KOPT-K1 (cell line): ENCODE data around the gene ADGRE1.
"Not testable (repeated sequence)": the region's sequence is repeated elsewhere in the genome, so short reads cannot be mapped to it uniquely, and the experiment has no call there.

Source experiments
- H3K27ac ChIP-seq: fragments of 200-600 bp; sonication (generic); 2 replicates; pipeline ENCODE4 v1.5.1; 2016; ENCODE audit warnings: antibody characterized with exemption, mild to moderate bottlenecking, low read depth, low read length; ENCODE audit not compliant: poor library complexity, severe bottlenecking
- H3K36me3 ChIP-seq: fragments of 200-600 bp; sonication (generic); 2 replicates; pipeline ENCODE4 v1.5.1; 2017; ENCODE audit warnings: antibody characterized with exemption, mild to moderate bottlenecking, low read length, moderate library complexity; ENCODE audit not compliant: insufficient read depth
- H3K9me3 ChIP-seq: fragments of 200-600 bp; sonication (generic); 2 replicates; pipeline ENCODE4 v1.5.1; 2017; ENCODE audit warnings: antibody characterized with exemption, low read length, mild to moderate bottlenecking; ENCODE audit not compliant: insufficient read depth, poor library complexity, severe bottlenecking

ADGRE1 gene

GRCh38 chr19:6866741-6867151 is 20.6 kb upstream of the ADGRE1 start:
- Histone ChIP-seq H3K9me3 (no peaks in the 10 kb centered on the region), H3K27ac (no peak overlapping the region), H3K36me3 (no peaks in the 10 kb centered on the region)

GRCh38 chr19:6868351-6868750 is 19.0 kb upstream of the ADGRE1 start:
- Histone ChIP-seq H3K27ac (no peak overlapping the region), H3K36me3 (no peaks in the 10 kb centered on the region), H3K9me3 (no peaks in the 10 kb centered on the region)

- H3K36me3 ChIP-seq, H3K9me3 ChIP-seq, H3K27ac ChIP-seq: not testable (repeated sequence)
Observed at GRCh38 chr19:6869151-6869882, 18.1 kb upstream of the ADGRE1 start.

DNA sequence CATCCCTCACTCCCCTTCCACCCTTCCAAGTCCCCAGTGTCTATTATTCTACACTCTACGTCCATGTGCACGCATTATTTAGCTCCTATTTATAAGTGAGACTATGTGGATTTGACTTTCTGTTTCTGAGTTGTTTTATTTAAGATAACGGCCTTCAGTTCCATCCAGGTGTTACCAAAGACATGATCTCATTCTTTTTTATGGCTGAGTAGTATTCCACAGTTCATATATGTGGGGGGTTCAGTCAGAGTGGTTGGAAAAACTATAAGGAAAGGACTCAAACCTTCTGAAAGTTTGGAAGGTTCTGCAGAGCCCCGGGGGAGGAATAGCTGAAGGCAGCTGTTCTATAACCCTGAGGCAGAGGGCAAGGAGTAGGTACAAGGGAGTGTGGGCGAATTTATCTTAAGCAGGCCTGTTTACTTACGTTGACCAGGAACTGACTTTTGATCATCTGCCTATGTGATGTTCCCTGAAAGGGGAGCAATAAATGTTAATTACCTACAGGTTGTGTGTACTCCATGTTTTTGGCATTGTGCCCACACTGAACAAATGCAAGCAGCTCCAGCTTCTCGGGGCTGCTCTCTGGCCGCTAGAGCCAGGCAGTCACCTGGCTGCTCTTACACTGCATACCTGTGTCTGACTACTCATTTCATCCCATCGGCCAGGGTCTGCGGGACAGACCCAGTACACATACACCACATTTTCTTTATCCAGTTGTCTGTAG is 13.5 kb upstream of the ADGRE1 start:
- Histone ChIP-seq H3K9me3 (no peaks in the 10 kb centered on the region), H3K36me3 (no peaks in the 10 kb centered on the region), H3K27ac (no peak overlapping the region)

GRCh38 chr19:6875218-6875617 is 12.2 kb upstream of the ADGRE1 start:
- no peaks in the 10 kb centered on the region for H3K9me3 ChIP-seq

GRCh38 chr19:6876748-6877147 is 10.6 kb upstream of the ADGRE1 start:
- Histone ChIP-seq H3K27ac (no peak overlapping the region), H3K9me3 (no peaks in the 10 kb centered on the region), H3K36me3 (no peaks in the 10 kb centered on the region)

More at GRCh38 chr19:6875218-6875617, 12.2 kb upstream of the ADGRE1 start:
- H3K27ac ChIP-seq: no peak overlapping the region
- H3K36me3 ChIP-seq: no peaks in the 10 kb centered on the region

DNA sequence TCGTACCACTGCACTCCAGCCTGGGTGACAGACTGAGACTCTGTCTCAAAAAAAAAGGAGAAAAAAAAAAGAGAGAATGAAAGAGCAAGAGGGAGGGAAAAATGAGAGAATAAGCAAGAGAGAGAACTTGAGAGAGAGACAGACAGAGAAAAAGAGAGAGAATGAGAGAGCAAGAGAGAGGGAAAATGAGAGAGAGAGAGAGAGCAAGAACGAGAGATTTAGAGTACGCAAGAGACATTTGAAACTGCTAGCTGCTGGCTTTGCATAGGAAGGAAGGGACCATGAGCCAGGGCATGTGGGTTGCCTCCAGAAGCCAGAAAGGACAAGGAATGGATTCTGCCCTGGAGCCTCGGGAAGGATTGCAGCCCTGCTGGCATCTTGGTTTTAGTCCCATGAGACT is 9.6 kb upstream of the ADGRE1 start:
- H3K27ac ChIP-seq: no peak overlapping the region
- no peaks in the 10 kb centered on the region for H3K9me3 ChIP-seq
- H3K36me3 ChIP-seq: no peaks in the 10 kb centered on the region

DNA sequence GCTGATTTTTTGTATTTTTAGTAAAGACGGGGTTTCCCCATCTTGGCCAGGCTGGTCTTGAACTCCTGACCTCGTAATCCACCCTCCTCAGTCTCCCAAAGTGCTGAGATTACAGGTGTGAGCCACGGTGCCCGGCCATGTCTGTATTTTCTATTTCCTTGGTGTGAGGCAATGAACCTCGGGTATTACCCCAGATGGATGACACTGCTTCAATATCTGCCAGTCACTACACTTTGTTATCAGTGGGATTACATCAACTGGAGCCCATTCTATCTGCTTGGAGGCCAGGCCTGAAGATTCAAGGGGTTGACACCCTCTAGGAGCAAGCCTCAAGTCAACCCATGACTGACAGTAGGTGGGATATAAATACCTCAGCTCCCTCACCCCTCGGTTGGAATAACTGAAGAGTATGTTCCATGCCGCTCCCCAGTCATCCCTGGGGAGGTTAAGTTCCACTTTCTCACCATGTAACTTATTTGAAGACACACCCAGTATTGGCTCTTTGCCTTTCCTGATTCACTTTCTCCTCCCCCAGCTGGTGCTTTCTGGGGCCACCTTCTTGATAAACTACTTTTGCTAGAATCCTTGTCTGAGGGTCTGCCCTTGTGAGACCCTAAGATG is 992 bp upstream of the ADGRE1 start:
- Histone ChIP-seq H3K36me3 (no peaks in the 10 kb centered on the region), H3K27ac (no peak overlapping the region), H3K9me3 (no peaks in the 10 kb centered on the region)

DNA sequence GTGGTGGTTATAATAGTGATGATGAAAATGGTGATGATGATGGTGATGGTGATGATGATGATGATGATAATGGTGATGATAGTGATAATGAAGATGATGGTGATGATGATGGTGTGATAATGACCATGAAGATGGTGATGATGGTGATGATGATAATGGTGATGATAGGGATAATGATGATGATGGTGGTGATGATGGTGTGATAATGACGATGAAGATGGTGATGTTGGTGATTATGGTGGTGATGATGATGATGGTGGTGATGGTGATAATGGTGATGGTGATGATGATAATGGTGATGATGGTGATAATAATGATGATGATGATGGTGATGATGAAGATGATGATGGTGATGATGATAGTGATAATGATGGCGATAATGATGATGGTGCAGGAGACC is 1.6 kb downstream of the ADGRE1 start:
- Histone ChIP-seq H3K27ac (no peak overlapping the region), H3K9me3 (no peaks in the 10 kb centered on the region)

DNA sequence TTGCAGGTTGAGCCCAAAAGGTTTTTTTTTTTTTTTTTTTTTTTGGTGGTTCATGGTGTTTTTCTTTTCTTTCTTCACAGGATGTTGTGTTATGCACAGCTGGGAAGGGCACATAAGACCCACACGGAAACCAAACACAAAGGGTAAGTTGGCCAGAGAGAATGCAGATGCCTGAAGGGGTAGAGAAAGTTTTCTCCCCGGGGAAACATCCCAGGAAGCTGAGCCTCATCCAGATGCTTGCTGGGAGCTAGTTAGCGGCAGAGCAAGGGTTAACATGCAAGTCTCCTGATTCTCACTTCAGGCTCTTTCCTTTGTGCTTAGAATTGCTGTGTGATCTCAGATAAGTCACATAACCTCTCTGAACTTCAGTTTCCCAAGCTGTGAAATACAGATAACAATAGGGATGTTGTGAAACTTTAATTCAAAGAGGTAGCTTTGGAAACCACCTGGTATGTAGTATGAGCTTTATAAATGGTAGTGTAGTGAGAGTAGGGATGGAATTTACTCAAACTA is 3.1 kb downstream of the ADGRE1 start:
- no peaks in the 10 kb centered on the region for H3K36me3 ChIP-seq
- H3K9me3 ChIP-seq: peaks cover 11% of the 10 kb centered on the region
- H3K27ac ChIP-seq: peak overlapping the region; percentile 64

More for the DNA sequence above, 1.6 kb downstream of the ADGRE1 start:
- no peaks in the 10 kb centered on the region for H3K36me3 ChIP-seq

DNA sequence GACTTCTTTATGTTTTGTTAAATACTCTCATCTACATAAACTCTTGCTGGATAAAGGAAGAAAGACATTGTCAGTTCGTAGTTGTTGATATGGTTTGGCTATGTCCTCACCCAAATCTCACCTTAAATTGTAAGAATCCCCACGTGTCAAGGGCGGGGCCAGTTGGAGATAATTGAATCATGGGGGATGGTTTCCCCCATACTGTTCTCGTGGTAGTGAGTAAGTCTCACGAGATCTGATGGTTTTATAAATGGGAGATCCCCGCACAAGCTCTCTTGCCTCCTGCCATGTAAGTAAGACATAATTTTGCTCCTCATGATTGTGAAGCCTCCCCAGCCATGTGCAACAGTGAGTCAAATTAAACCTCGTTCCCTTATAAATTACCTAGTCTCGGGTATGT is 3.6 kb downstream of the ADGRE1 start:
- Histone ChIP-seq H3K9me3 (peaks cover 14% of the 10 kb centered on the region), H3K27ac (peak overlapping the region; percentile 64), H3K36me3 (no peaks in the 10 kb centered on the region)

- Histone ChIP-seq H3K9me3 (peaks cover 14% of the 10 kb centered on the region), H3K27ac (peak overlapping the region; percentile 64), H3K36me3 (no peaks in the 10 kb centered on the region)
Observed at GRCh38 chr19:6891761-6892385, 4.5 kb downstream of the ADGRE1 start.

DNA sequence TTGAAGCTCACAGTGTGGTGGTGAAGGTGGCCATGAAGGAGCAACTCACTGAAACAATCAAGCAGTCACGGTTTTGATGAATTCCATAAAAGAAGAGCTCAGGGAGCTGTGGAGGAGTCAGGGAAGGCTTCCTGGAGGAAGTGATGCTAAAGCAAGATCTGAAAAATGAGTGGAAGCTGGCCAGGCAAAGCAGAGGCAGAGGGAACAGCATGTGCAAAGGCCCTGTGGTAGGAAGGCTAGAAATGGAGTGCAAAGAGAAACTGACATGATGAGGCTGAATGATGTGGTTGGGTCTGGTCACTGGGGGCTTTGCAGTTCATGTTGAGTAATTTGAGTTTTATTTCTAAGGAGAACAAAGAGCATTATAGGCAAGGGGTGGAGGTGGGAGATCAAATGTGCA is 6.9 kb downstream of the ADGRE1 start:
- Histone ChIP-seq H3K36me3 (no peaks in the 10 kb centered on the region), H3K9me3 (peaks cover 14% of the 10 kb centered on the region)

GRCh38 chr19:6903446-6903845 is 16.1 kb downstream of the ADGRE1 start:
- H3K9me3 ChIP-seq: peaks cover 36% of the 10 kb centered on the region

More for the DNA sequence above, 6.9 kb downstream of the ADGRE1 start:
- H3K27ac ChIP-seq: no peak overlapping the region

DNA sequence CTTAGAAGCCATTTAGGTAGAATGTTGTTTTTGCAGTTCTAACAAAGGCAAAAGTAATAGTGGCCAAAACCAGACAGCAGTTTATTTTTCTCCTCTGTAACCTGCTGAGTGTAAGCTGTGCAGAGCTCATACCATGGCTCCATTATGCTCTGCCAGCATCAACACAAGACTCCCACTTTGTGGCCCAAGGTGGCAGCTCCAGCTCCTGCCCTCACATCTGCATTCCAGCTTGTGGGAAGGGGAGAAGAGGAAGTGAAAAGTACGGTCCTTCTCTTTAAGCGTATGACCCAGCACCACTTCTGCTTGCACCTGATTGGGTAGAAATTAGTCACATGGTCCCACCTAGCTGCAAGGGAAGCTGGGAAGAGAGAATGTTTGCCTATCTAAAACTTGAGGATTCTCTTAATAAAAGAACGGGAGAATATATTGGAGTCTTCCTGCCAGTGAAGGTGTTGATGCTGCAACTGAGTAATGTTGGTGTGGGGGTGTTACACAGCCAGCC is 19.2 kb downstream of the ADGRE1 start:
- Histone ChIP-seq H3K27ac (no peak overlapping the region), H3K9me3 (peaks cover 23% of the 10 kb centered on the region), H3K36me3 (no peaks in the 10 kb centered on the region)

More at GRCh38 chr19:6903446-6903845, 16.1 kb downstream of the ADGRE1 start:
- no peak overlapping the region for H3K27ac ChIP-seq
- no peaks in the 10 kb centered on the region for H3K36me3 ChIP-seq
